GM12878 (cell line): ENCODE results near the gene OTOF. TPM values are rescaled to one million over a fixed set of nuclear protein-coding genes. Genes with fewer than 3 reads are reported as not detected.

Source experiments
- ATAC-seq: fragments of 200-7000 bp; cut with Tn5 transposase; 3 replicates; pipeline ENCODE4 v1.9.1; 2020; ENCODE audit warnings: mild to moderate bottlenecking, moderate library complexity
- BruUV-seq: library from RNA; stranded (reverse); fragments of 400-500 nt; replicated peaks from 2 replicates; lab custom pipeline; 2021; lab: Mats Ljungman, UMichigan
- CTCF ChIA-PET: fragments of 300-600 bp; sonication (Branson Sonifier 250); formaldehyde crosslinking; extraction: SDS; loops from one replicate; lab custom pipeline; 2021; ENCODE audit warnings: inconsistent platforms; lab: Yijun Ruan, JAX
- POLR2A ChIA-PET: fragments of 350-600 bp; formaldehyde crosslinking; extraction: SDS; loops from one replicate; lab custom pipeline; 2021; ENCODE audit warnings: inconsistent platforms; lab: Charles Lee
- RAD21 ChIA-PET: fragments of 300-600 bp; sonication (Branson Sonifier 250); formaldehyde crosslinking; loops from one replicate; lab custom pipeline; 2023; ENCODE audit warnings: antibody characterized with exemption; ENCODE audit not compliant: unreplicated experiment; lab: Charles Lee
- SMC1A ChIA-PET: fragments of 300-600 bp; sonication (Branson Sonifier 250); formaldehyde crosslinking; loops from one replicate; lab custom pipeline; 2023; ENCODE audit not compliant: unreplicated experiment, uncharacterized antibody; lab: Charles Lee
- DNase-seq: peaks from one replicate; pipeline ENCODE4 v3.0.0-alpha.2; 2011; ENCODE audit warnings: low read depth, low spot score
- FAIRE-seq: peaks from 3 replicates; lab custom pipeline; 2011; peaks lifted over from hg19 to GRCh38; lab: Jason Lieb, UNC
- H2AFZ ChIP-seq: 2 replicates; pipeline ENCODE4 v1.6.0; 2011; ENCODE audit warnings: low read depth, low read length, control low read depth; ENCODE audit not compliant: control insufficient read depth
- H3K27ac ChIP-seq: 2 replicates; pipeline ENCODE4 v1.5.1; 2011; ENCODE audit warnings: control low read depth; ENCODE audit not compliant: control insufficient read depth, insufficient read depth
- H3K27me3 ChIP-seq, 2 experiments: replicated peaks in 1 of 2; 2 replicates each; pipeline versions ENCODE4 v1.6.0 to v1.6.1; 2011; ENCODE audit warnings: low read length in 1 of 2; ENCODE audit not compliant: control insufficient read depth in 2 of 2, insufficient read depth in 2 of 2
- H3K36me3 ChIP-seq, 2 experiments: 2 replicates each; pipeline ENCODE4 v1.5.1; 2011; ENCODE audit warnings: low read length in 1 of 2; ENCODE audit not compliant: control insufficient read depth in 2 of 2, insufficient read depth in 2 of 2
- H3K4me1 ChIP-seq: 2 replicates; pipeline ENCODE4 v1.6.1; 2011; ENCODE audit warnings: mild to moderate bottlenecking, low read length, moderate library complexity, mixed read lengths; ENCODE audit not compliant: control insufficient read depth, insufficient read depth
- H3K4me2 ChIP-seq: 2 replicates; pipeline ENCODE4 v1.6.0; 2011; ENCODE audit warnings: control low read depth; ENCODE audit not compliant: control insufficient read depth, insufficient read depth
- H3K4me3 ChIP-seq: fragments of 200-600 bp; sonication (generic); 2 replicates; pipeline ENCODE4 v1.5.1; 2016
- H3K79me2 ChIP-seq: 2 replicates; pipeline ENCODE4 v1.6.0; 2011; ENCODE audit warnings: low read length; ENCODE audit not compliant: control insufficient read depth, insufficient read depth
- H3K9ac ChIP-seq: 2 replicates; pipeline ENCODE4 v1.8.0; 2011; ENCODE audit warnings: low read length, control low read depth, mixed read lengths; ENCODE audit not compliant: control insufficient read depth, insufficient read depth
- H3K9me3 ChIP-seq: replicated peaks from 3 replicates; pipeline ENCODE4 v1.5.1; 2011; ENCODE audit warnings: mild to moderate bottlenecking, low read length; ENCODE audit not compliant: control insufficient read depth, insufficient read depth
- H4K20me1 ChIP-seq: 2 replicates; pipeline ENCODE4 v1.6.0; 2011; ENCODE audit not compliant: control insufficient read depth, insufficient read depth
- ASH2L ChIP-seq: fragments of 300-600, 200-600 bp; sonication (generic); IDR thresholded peaks from 2 replicates; pipeline ENCODE4 v1.6.1; 2017; ENCODE audit warnings: low read depth, mild to moderate bottlenecking, borderline replicate concordance
- ATF2 ChIP-seq: IDR thresholded peaks from 2 replicates; pipeline ENCODE4 v1.6.1; 2012; ENCODE audit warnings: low read length, inconsistent platforms
- BRCA1 ChIP-seq: IDR thresholded peaks from 2 replicates; pipeline ENCODE4 v1.6.1; 2011; ENCODE audit warnings: low read depth, low read length, improper control_type of control experiment
- CUX1 ChIP-seq: IDR thresholded peaks from 2 replicates; pipeline ENCODE4 v1.6.1; 2012; ENCODE audit warnings: improper control_type of control experiment, low read depth, low read length; ENCODE audit not compliant: insufficient replicate concordance
- HCFC1 ChIP-seq: fragments of 150-350 bp; IDR thresholded peaks from 2 replicates; pipeline ENCODE4 v1.6.1; 2014; ENCODE audit warnings: low read length
- IKZF2 ChIP-seq, 2 experiments: fragments of 450-650 bp; IDR thresholded peaks; 2 replicates each; pipeline ENCODE4 v1.6.1; 2017; ENCODE audit warnings: mild to moderate bottlenecking in 2 of 2, moderate library complexity in 2 of 2
- NFYA ChIP-seq: IDR thresholded peaks from 2 replicates; pipeline ENCODE4 v1.6.1; 2011; ENCODE audit warnings: low read depth, mild to moderate bottlenecking, low read length, improper control_type of control experiment, borderline replicate concordance
- NFYB ChIP-seq: IDR thresholded peaks from 2 replicates; pipeline ENCODE4 v1.6.1; 2011; ENCODE audit warnings: low read depth, mild to moderate bottlenecking, low read length, improper control_type of control experiment, moderate library complexity; ENCODE audit not compliant: insufficient read depth
- POLR2AphosphoS2 ChIP-seq: IDR thresholded peaks from 2 replicates; pipeline ENCODE4 v1.6.1; 2011; ENCODE audit warnings: low read depth, mild to moderate bottlenecking, low read length, improper control_type of control experiment, moderate library complexity
- RB1 ChIP-seq: fragments of 450-650 bp; formaldehyde crosslinking; IDR thresholded peaks from 2 replicates; pipeline ENCODE4 v1.6.1; 2017; ENCODE audit warnings: mild to moderate bottlenecking, borderline replicate concordance
- WGBS: methylation state at CpG from one replicate; pipeline ENCODE4 v1.1.6; 2016; ENCODE audit warnings: low lambda C conversion rate; ENCODE audit not compliant: insufficient replicate concordance, insufficient coverage; ENCODE audit errors: missing lambda C conversion rate; 5-methylcytosine and 5-hydroxymethylcytosine counted together
- in situ Hi-C: fragments of 300-500 bp; cut with MboI; formaldehyde crosslinking; loops from 9 replicates; pipeline ENCODE4 v1.14.3; 2018; ENCODE audit warnings: mixed read lengths
- intact Hi-C: fragments of 100-400 bp; cut with micrococcal nuclease; formaldehyde crosslinking; loops from one replicate; pipeline ENCODE4 v1.14.2; 2022; ENCODE audit not compliant: unreplicated experiment
- polyA plus RNA-seq, 11 experiments: library from polyadenylated mRNA; depleted of rRNA in 4 of 11; unstranded in 6 of 11; stranded (reverse) in 5 of 11; fragments of >200 nt; fragmentation: Nextera tagmentation in 4 of 11; fragmentation: Illumina TruSeq in 1 of 11; extraction: Ambion mirVana in 4 of 11; extraction: Trizol in 1 of 11; gene quantifications; 1 replicate in 1 of 11; 2 replicates in 10 of 11; pipeline versions ENCODE4 v1.2.1 to v1.2.3, GENCODE V29; 2011 to 2016; ENCODE audit warnings: inconsistent platforms in 2 of 11, missing spikeins in 2 of 11, low read depth in 1 of 11
- total RNA-seq, 4 experiments: library from RNA; depleted of rRNA in 3 of 4; stranded (reverse); fragments of >200 nt in 3 of 4; fragmentation: Illumina TruSeq in 1 of 4; extraction: Trizol in 1 of 4; gene quantifications; 2 replicates each; pipeline versions ENCODE4 v1.2.1 to v1.2.3, GENCODE V29; 2013 to 2021

OTOF gene
- total and polyA plus RNA-seq, 10 of the 15 experiments (the other 5 are each of a cell fraction or from before 2014, with no cell fraction given), result under 0.01 to 0.31 (median 0.07) TPM; not detected in 6

GRCh38 chr2:26500406-26500805, 22.5 kb upstream of the OTOF start:
- Histone ChIP-seq H3K9me3 (no peaks in the 10 kb centered on the region), H2AFZ (no peak overlapping the region), H3K4me3 (no peak overlapping the region), H3K9ac (no peak overlapping the region), H4K20me1 (no peaks in the 10 kb centered on the region), H3K79me2 (no peaks in the 10 kb centered on the region), H3K4me1 (no peaks in the 10 kb centered on the region; the same call in 1 of the 2 replicates), H3K27ac (no peak overlapping the region), H3K36me3 (no peaks in the 10 kb centered on the region), H3K4me2 (no peak overlapping the region), H3K27me3 (peaks cover 0 to 7% of the 10 kb centered on the region in 2 experiments; a peak in 3 of 4 replicates)
- 8% methylated on average over 4 of the region's 4 CpGs for WGBS
- ChIA-PET POLR2A (no interaction called here), RAD21 (no interaction called here), SMC1A (no interaction called here), CTCF (interaction anchor here (1.5 to 3.1 kb wide), 2 partner anchors 9 to 77 kb away, joined by 5 to 10 read pairs; no protein-coding TSS in a partner anchor)
- BruUV-seq, result no TSS peak
- ATAC-seq, result no peak
- no peak for TF ChIP-seq NFYA
- no peak for TF ChIP-seq HCFC1
- TF ChIP-seq IKZF2 (IDR thresholded peaks at IDR 0.05), result no peak
- no peak for TF ChIP-seq NFYB
- in situ Hi-C loops (no loop called here), intact Hi-C loops (loop anchor here (5.0 to 10.0 kb wide), 2 partner anchors 77 to 244 kb away; no protein-coding TSS in a partner anchor)
- DNase-seq, result no peak
- FAIRE-seq, result no peak

GRCh38 chr2:26495705-26496297, 17.9 kb upstream of the OTOF start:
- Histone ChIP-seq H3K27me3 (peaks cover 0 to 2% of the 10 kb centered on the region in 2 experiments; a peak in 2 of 4 replicates), H3K36me3 (no peaks in the 10 kb centered on the region), H3K4me2 (no peak overlapping the region), H3K27ac (no peak overlapping the region), H2AFZ (no peak overlapping the region), H3K9ac (no peak overlapping the region), H3K79me2 (no peaks in the 10 kb centered on the region), H3K4me1 (peaks cover 15% of the 10 kb centered on the region), H4K20me1 (no peaks in the 10 kb centered on the region), H3K9me3 (no peaks in the 10 kb centered on the region), H3K4me3 (no peak overlapping the region)
- BruUV-seq, result no TSS peak
- ChIA-PET CTCF (interaction anchor here (0.6 kb wide), 1 partner anchor 291 kb away, joined by 3 read pairs; no protein-coding TSS in a partner anchor), POLR2A (no interaction called here), SMC1A (interaction anchor here (1.1 kb wide), 1 partner anchor 51 kb away, joined by 4 read pairs; no protein-coding TSS in a partner anchor), RAD21 (no interaction called here)
- intact Hi-C loops, result no loop called here
- no peak for DNase-seq
- in situ Hi-C loops, result no loop called here
- no peak for FAIRE-seq
- no peak for ATAC-seq
- 52% methylated on average over 8 of the region's 8 CpGs for WGBS
- TF ChIP-seq ATF2 (no peak), CUX1 (no peak), ASH2L (no peak), RB1 (no peak), BRCA1 (no peak), POLR2AphosphoS2 (no peak)
